Stimulated activated CD8-positive, alpha-beta memory T cell treated with anti-CD3 and anti-CD28 coated beads, Interleukin-12 subunit alpha, Interleukin-12 subunit beta, amount 100 ng/mL, for 1 hour (primary cell): ENCODE data around the gene MCC.

Experiments used
- DNase-seq: peaks from one replicate; pipeline ENCODE4 v3.0.0-alpha.2; 2020; ENCODE audit warnings: low read depth

MCC gene

GRCh38 chr5:113319256-113320053 is 168.8 kb downstream of the MCC start:
- DNase-seq: no peak

DNA sequence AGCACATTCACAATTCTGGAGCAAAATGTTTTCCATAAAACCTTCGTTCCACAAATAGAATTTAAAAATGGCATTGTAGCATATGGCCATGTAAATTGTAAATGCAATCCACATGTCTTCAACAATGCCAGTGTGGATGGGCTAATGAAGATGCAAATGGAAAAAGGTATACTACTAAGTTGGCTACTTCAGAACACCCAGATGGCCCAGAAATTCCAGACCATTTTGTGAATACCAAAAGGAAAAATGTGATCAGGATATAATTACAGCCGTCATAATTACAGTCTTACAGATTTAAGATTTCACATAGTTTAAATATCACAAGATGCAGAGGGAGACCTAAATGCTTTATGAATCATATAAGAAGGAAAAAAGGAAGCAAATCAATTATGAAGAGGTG is 170.6 kb downstream of the MCC start:
- DNase-seq: no peak

- no peak for DNase-seq
These were observed 177.0 kb downstream of the MCC start for GRCh38 chr5:113311301-113311700.

DNA sequence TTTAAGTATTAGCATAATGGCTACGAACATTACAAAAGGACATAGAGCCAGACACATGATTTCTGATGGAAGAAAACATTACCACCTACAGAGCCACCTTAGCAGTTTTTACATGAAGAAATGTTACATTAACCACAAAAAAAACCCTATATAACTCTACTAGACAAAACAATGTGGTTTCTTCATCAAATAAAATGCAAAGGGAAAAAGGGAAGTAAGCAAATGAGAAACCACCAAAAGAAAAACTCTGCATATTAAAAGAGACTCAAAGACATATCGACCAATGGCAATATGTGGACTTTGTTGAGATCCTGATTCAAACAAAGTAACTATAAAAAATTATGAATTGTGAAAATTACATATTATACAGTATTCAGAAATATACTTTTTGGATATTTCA is 186.1 kb downstream of the MCC start:
- DNase-seq: no peak

GRCh38 chr5:113299591-113299990 is 188.7 kb downstream of the MCC start:
- DNase-seq: no peak

GRCh38 chr5:113296676-113297075 is 191.6 kb downstream of the MCC start:
- DNase-seq: no peak

- DNase-seq: no peak
These were observed 193.1 kb downstream of the MCC start for GRCh38 chr5:113295111-113295539.

- DNase-seq: peak; percentile 43
These were observed 193.7 kb downstream of the MCC start for GRCh38 chr5:113294311-113295110.

GRCh38 chr5:113293975-113294310 is 194.3 kb downstream of the MCC start:
- DNase-seq: no peak

DNA sequence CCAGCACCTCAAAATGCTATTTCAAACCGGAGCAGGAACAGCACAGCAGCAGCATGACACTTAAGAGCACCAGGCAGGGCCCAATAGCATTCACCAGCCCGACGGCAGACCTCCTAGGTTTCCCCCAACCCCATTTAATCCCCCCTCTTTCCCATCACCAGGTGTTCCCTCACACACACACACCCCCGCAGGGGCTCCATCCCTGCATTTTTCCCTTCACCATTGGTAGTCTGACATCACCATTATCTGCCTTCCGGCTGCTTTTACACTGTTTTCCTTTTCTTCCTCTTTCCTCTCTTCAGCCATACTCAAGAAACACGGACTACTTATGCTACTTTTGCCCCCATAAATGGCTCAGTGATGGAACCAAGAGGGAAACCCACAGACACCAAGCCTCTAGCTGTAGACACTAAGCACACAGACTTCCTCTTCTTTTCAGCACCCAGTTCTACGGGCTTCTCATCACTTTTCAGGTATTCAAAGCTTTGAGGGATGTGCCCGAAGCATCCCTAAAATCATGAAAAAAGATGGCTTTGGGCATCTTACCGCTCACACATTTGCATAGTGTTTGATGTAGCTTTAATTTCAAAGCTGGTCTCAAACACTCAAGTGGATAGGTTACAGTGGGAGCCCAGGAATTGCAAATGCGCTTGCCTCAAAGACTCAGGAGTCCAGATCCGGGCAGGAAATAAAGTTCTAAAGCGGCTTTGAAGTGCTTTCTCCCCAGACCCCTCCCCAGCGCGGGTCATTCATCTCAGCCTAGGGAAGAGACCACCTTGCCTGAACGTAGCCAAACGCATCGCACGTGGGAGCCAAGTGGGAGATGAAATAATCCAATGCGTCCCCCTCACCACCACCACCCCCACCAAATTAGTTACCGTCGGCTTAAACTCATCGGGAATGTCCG is 194.9 kb downstream of the MCC start:
- DNase-seq: no peak

DNA sequence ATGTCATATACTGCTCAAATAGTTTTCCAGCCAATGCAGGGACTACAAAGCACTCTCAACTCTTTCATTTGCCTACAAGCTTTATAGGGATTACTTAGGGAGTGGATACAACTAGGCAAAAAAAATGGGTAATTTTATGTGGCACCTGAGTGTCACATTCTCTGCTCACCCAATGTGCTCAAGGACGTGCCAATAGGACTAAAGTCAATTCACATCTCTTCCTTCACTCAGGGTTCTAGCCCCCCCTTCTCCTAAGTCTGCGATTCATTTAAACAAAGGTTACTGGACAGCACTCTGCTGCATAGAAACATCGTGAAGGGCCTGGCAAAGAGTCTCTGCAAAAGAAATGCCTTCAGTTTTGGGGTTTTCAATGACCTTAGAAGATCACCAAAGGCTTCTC is 195.8 kb downstream of the MCC start:
- DNase-seq: no peak

GRCh38 chr5:113283558-113283957 is 204.7 kb downstream of the MCC start:
- no peak for DNase-seq

DNA sequence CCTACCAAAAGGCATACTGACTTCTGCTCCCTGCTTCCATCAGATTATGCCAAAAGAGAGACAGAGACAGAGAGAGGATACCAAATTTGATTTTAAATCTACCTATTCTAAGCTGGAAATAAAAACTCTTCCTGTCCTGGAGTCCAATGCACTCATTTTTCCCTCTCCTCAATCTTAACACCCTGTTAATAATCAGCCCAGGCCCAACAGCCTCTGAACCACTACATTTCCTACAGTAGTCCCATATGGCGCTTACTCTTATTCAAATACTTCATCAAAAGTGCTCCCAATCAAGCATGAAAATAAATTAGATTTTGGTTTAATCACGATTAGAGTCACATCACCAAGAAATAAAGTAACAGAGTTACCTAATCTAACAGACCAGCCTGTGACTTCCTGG is 205.8 kb downstream of the MCC start:
- DNase-seq: no peak

DNA sequence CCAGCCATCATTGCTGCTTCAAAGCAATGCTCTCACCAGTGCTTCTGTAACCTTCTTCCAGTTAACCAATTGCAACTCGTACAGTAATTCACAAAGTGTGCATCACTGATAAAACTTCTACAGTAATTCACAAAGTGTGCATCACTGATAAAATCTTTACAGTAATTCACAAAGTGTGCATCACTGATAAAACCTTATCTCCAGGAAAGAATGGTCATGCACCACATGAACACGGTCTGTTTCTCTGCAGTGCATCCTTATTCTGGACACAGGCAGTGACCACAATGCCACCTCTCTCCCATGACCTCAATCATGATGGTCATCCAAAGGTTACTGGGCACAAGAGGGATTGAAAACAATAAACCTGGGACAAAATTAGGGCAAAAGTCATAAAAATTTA is 207.1 kb downstream of the MCC start:
- DNase-seq: no peak

- no peak for DNase-seq
These were observed 207.7 kb downstream of the MCC start for GRCh38 chr5:113280541-113280940.

- no peak for DNase-seq
These were observed 209.3 kb downstream of the MCC start for GRCh38 chr5:113278976-113279375.

DNA sequence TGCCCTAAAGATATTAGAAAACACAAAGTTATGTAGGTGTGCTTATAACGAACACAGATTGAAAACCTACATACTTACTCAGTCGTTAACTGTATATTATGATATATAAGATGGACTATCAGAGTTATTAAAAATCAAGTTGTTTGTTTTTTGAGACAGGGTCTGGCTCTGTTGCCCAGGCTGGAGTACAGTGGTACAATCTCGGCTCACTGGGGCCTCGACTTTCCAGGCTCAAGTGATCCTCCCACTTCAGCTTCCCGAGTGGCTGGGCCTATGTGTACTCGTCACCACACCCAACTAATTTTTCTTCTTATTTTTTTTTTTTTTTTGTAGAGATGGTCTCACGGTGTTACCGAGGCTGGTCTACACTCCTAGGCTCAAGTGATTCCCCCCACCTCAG is 211.8 kb downstream of the MCC start:
- no peak for DNase-seq

GRCh38 chr5:113276001-113276400 is 212.3 kb downstream of the MCC start:
- no peak for DNase-seq

- DNase-seq: no peak
These were observed 213.3 kb downstream of the MCC start for GRCh38 chr5:113274836-113275414.

- no peak for DNase-seq
These were observed 214.3 kb downstream of the MCC start for GRCh38 chr5:113273948-113274347.

GRCh38 chr5:113271745-113272454 is 216.4 kb downstream of the MCC start:
- no peak for DNase-seq
